Parathyroid adenoma (tissue), 2 donors: ENCODE results near the gene FRMD4A.

Experiments used
- H2AFZ ChIP-seq: fragments of 300-600 bp; sonication (generic); one replicate; pipeline ENCODE4 v1.7.0; 2017; ENCODE audit warnings: antibody characterized with exemption, mild to moderate bottlenecking
- H3K27ac ChIP-seq: fragments of 300-600 bp; sonication (generic); one replicate; pipeline ENCODE4 v1.7.0; 2017
- H3K27me3 ChIP-seq: fragments of 300-600 bp; sonication (generic); one replicate; pipeline ENCODE4 v1.7.0; 2017; ENCODE audit warnings: low read length; ENCODE audit not compliant: control insufficient read depth, insufficient read depth
- H3K36me3 ChIP-seq: fragments of 300-600 bp; sonication (generic); one replicate; pipeline ENCODE4 v1.7.0; 2017; ENCODE audit warnings: low read length; ENCODE audit not compliant: control insufficient read depth, insufficient read depth
- H3K4me1 ChIP-seq: fragments of 300-600 bp; sonication (generic); one replicate; pipeline ENCODE4 v1.7.0; 2017; ENCODE audit warnings: control low read depth
- H3K4me2 ChIP-seq: fragments of 300-600 bp; sonication (generic); one replicate; pipeline ENCODE4 v1.7.0; 2017; ENCODE audit warnings: low read length
- H3K4me3 ChIP-seq: fragments of 300-600 bp; sonication (generic); one replicate; pipeline ENCODE4 v1.7.0; 2017; ENCODE audit warnings: low read depth, low read length
- H3K79me2 ChIP-seq: fragments of 300-600 bp; sonication (generic); one replicate; pipeline ENCODE4 v1.7.0; 2017; ENCODE audit warnings: control low read depth
- H3K9ac ChIP-seq: fragments of 300-600 bp; sonication (generic); one replicate; pipeline ENCODE4 v1.7.0; 2017; ENCODE audit warnings: mild to moderate bottlenecking
- H3K9me3 ChIP-seq: fragments of 300-600 bp; sonication (generic); one replicate; pipeline ENCODE4 v1.7.0; 2017; ENCODE audit warnings: low read length; ENCODE audit not compliant: control insufficient read depth
- CTCF ChIP-seq: fragments of 300-600 bp; sonication (generic); IDR thresholded peaks from one replicate; pipeline ENCODE4 v1.7.0; 2017; ENCODE audit warnings: antibody characterized with exemption, mild to moderate bottlenecking
- donor health status: primary hyperparathyroidism.

Gene FRMD4A

GRCh38 chr10:14366760-14367159 is 36.0 kb upstream of the FRMD4A start:
- Histone ChIP-seq H3K9me3 (no peaks in the 10 kb centered on the region), H3K4me1 (no peaks in the 10 kb centered on the region), H3K27me3 (no peaks in the 10 kb centered on the region), H3K4me3 (no peak overlapping the region), H3K36me3 (no peaks in the 10 kb centered on the region), H3K79me2 (no peaks in the 10 kb centered on the region), H3K27ac (no peak overlapping the region), H2AFZ (no peak overlapping the region), H3K9ac (no peak overlapping the region), H3K4me2 (no peak overlapping the region)
- no peak for TF ChIP-seq CTCF

DNA sequence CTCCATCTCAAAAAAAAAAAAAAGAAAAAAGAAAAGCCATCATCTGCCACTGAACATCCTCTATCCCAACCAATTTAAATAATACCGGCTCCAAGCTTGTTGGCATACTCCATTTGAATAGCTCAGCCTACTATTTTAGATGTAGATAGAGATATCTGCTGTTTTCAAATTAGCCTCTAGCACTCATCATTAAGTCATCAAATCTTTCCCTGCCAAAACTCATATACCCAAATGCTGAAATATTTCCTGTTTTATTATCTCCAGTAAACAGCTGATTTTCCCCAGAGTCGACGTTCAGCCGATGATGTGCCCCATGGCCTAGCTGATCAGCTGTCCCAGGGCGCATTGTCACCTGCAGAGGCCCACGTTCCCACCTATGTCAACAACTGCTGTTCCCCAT is 34.5 kb upstream of the FRMD4A start:
- Histone ChIP-seq H3K36me3 (no peaks in the 10 kb centered on the region), H3K27me3 (no peaks in the 10 kb centered on the region), H3K9ac (no peak overlapping the region), H3K4me3 (no peak overlapping the region), H3K9me3 (no peaks in the 10 kb centered on the region), H2AFZ (no peak overlapping the region), H3K79me2 (no peaks in the 10 kb centered on the region), H3K4me1 (no peaks in the 10 kb centered on the region), H3K4me2 (no peak overlapping the region), H3K27ac (no peak overlapping the region)
- TF ChIP-seq CTCF, result no peak

DNA sequence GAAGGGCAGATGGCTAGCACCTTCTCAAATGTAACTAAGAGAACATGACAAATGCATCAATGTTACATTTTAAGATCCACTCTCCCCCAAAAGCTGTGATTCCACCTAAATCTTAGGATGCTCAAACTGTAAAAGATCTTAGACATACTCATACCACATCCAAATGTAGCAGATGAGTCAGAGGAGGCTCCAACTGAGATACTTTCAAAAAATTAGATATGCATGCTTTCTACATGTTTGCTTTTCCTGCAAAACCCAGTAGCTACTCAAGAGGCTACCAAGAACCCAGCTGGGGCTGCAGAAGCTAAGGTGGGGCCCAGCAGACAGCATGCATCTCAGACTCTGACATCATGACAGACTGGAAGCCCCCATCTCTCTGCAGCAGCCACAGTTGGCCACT is 31.4 kb upstream of the FRMD4A start:
- H3K27me3 ChIP-seq, result no peaks in the 10 kb centered on the region
- no peak overlapping the region for H3K27ac ChIP-seq
- H3K4me3 ChIP-seq, result no peak overlapping the region

GRCh38 chr10:14360961-14361360 is 30.2 kb upstream of the FRMD4A start:
- Histone ChIP-seq H3K9ac (no peak overlapping the region), H2AFZ (no peak overlapping the region), H3K9me3 (no peaks in the 10 kb centered on the region), H3K4me1 (no peaks in the 10 kb centered on the region), H3K36me3 (no peaks in the 10 kb centered on the region), H3K4me3 (no peak overlapping the region), H3K27me3 (no peaks in the 10 kb centered on the region), H3K79me2 (no peaks in the 10 kb centered on the region), H3K4me2 (no peak overlapping the region), H3K27ac (no peak overlapping the region)
- no peak for TF ChIP-seq CTCF

More for the DNA sequence above, 31.4 kb upstream of the FRMD4A start:
- Histone ChIP-seq H3K4me2 (no peak overlapping the region), H3K79me2 (no peaks in the 10 kb centered on the region), H3K9ac (no peak overlapping the region), H2AFZ (no peak overlapping the region), H3K4me1 (no peaks in the 10 kb centered on the region), H3K9me3 (no peaks in the 10 kb centered on the region), H3K36me3 (no peaks in the 10 kb centered on the region)
- TF ChIP-seq CTCF, result no peak

GRCh38 chr10:14360515-14360914 is 29.8 kb upstream of the FRMD4A start:
- Histone ChIP-seq H3K36me3 (no peaks in the 10 kb centered on the region), H3K4me3 (no peak overlapping the region), H3K27ac (no peak overlapping the region), H2AFZ (no peak overlapping the region), H3K9me3 (no peaks in the 10 kb centered on the region), H3K4me2 (no peak overlapping the region), H3K27me3 (no peaks in the 10 kb centered on the region), H3K9ac (no peak overlapping the region), H3K79me2 (no peaks in the 10 kb centered on the region), H3K4me1 (no peaks in the 10 kb centered on the region)
- TF ChIP-seq CTCF, result no peak
